K562 (cell line): Measurements from ENCODE around the gene CHCHD5. TPM values are rescaled to one million over a fixed set of nuclear protein-coding genes. Genes with fewer than 3 reads are reported as not detected.

Experiments
- ARID1B ChIP-seq: fragments of 450-650 bp; IDR thresholded peaks from 2 replicates; pipeline ENCODE4 v1.6.1; 2016; ENCODE audit warnings: antibody characterized with exemption, mild to moderate bottlenecking, inconsistent platforms
- CAMTA2 ChIP-seq: fragments of 250-450 bp; sonication (Bioruptor Pico); conservative IDR thresholded peaks from 2 replicates; pipeline ENCODE4 v1.5.1; 2022
- ESRRA ChIP-seq: fragments of 450-650 bp; IDR thresholded peaks from 2 replicates; pipeline ENCODE4 v1.6.1; 2014; ENCODE audit warnings: low read depth, mild to moderate bottlenecking, moderate library complexity, borderline replicate concordance
- FOXK2 ChIP-seq, 2 experiments: fragments of 450-650 bp; IDR thresholded peaks in 1 of 2; conservative IDR thresholded peaks in 1 of 2; 2 replicates each; pipeline ENCODE4 v1.6.1; 2016; ENCODE audit warnings: low read depth in 2 of 2, mild to moderate bottlenecking in 1 of 2
- L3MBTL2 ChIP-seq: fragments of 450-650 bp; IDR thresholded peaks from 2 replicates; pipeline ENCODE4 v1.6.1; 2016; ENCODE audit warnings: mild to moderate bottlenecking, moderate library complexity
- LEF1 ChIP-seq: fragments of 450-650 bp; IDR thresholded peaks from 2 replicates; pipeline ENCODE4 v1.6.1; 2016; ENCODE audit warnings: mild to moderate bottlenecking
- NEUROD1 ChIP-seq: fragments of 150-350 bp; IDR thresholded peaks from 2 replicates; pipeline ENCODE4 v1.6.1; 2014; ENCODE audit warnings: borderline replicate concordance, low read length, low read depth; ENCODE audit not compliant: partially characterized antibody
- SLC30A9 ChIP-seq: fragments of 250-450 bp; sonication (Bioruptor Pico); IDR thresholded peaks from 2 replicates; pipeline ENCODE4 v1.8.0; 2022; ENCODE audit warnings: mild to moderate bottlenecking, moderate library complexity
- ZBED1 ChIP-seq: IDR thresholded peaks from 2 replicates; pipeline ENCODE4 v1.6.1; 2014
- ZFX ChIP-seq: sonication (generic); formaldehyde crosslinking; IDR thresholded peaks from 2 replicates; pipeline ENCODE4 v1.8.0; 2022; ENCODE audit warnings: mild to moderate bottlenecking, missing genetic modification reagents, moderate library complexity
- ZNF263 ChIP-seq: sonication (generic); formaldehyde crosslinking; IDR thresholded peaks from 2 replicates; pipeline ENCODE4 v1.8.0; 2022; ENCODE audit warnings: mild to moderate bottlenecking, missing genetic modification reagents, borderline replicate concordance
- polyA plus RNA-seq, 8 experiments: library from polyadenylated mRNA; depleted of rRNA in 4 of 8; stranded (reverse) in 5 of 8; unstranded in 3 of 8; fragments of >200 nt; fragmentation: Nextera tagmentation in 2 of 8; fragmentation: Illumina TruSeq in 1 of 8; extraction: Ambion mirVana in 2 of 8; extraction: Trizol in 1 of 8; gene quantifications; 2 replicates each; pipeline versions ENCODE4 v1.2.1 to v1.2.3, GENCODE V29; 2011 to 2014; ENCODE audit warnings: inconsistent platforms in 1 of 8, missing spikeins in 1 of 8
- total RNA-seq, 7 experiments: library from RNA; depleted of rRNA in 6 of 7; stranded (reverse); fragments of >200 nt in 6 of 7; fragmentation: Illumina TruSeq in 2 of 7; extraction: Trizol in 2 of 7; gene quantifications; 2 replicates each; pipeline versions ENCODE4 v1.2.1 to v1.2.3, GENCODE V29; 2011 to 2021; ENCODE audit warnings: low replicate concordance in 1 of 7
- TF ChIP-seq, protein P1 (sequence below), 2 experiments: IDR thresholded peaks in 1 of 2; conservative IDR thresholded peaks in 1 of 2; 2 replicates each; pipeline ENCODE4 v1.6.1; 2016; ENCODE audit warnings: low read depth in 2 of 2, mild to moderate bottlenecking in 1 of 2, missing compliant biosample characterization in 1 of 2, missing genetic modification characterization in 1 of 2, moderate library complexity in 1 of 2
- TF ChIP-seq, protein P2 (sequence below), 2 experiments: IDR thresholded peaks; 2 replicates each; pipeline ENCODE4 v1.6.1; 2012; ENCODE audit warnings: improper control_type of control experiment in 2 of 2, low read depth in 2 of 2, low read length in 2 of 2, borderline replicate concordance in 1 of 2
- TF ChIP-seq, protein P3 (sequence below): fragments of 450-650 bp; formaldehyde crosslinking; IDR thresholded peaks from 2 replicates; pipeline ENCODE4 v1.4.0; 2020; ENCODE audit warnings: mild to moderate bottlenecking, moderate library complexity
- TF ChIP-seq, protein P4 (sequence below): fragments of 450-650 bp; formaldehyde crosslinking; IDR thresholded peaks from 2 replicates; pipeline ENCODE4 v1.4.0; 2022; ENCODE audit warnings: missing genetic modification characterization
- TF ChIP-seq, protein P5 (sequence below): sonication (generic); formaldehyde crosslinking; IDR thresholded peaks from 2 replicates; pipeline ENCODE4 v1.8.0; 2022; ENCODE audit warnings: mild to moderate bottlenecking, missing genetic modification reagents

CHCHD5 gene
- total and polyA plus RNA-seq, 9 of the 15 experiments (the other 6 are each of a cell fraction or from before 2014, with no cell fraction given): 7.4 to 79.3 (median 33.4) TPM

DNA sequence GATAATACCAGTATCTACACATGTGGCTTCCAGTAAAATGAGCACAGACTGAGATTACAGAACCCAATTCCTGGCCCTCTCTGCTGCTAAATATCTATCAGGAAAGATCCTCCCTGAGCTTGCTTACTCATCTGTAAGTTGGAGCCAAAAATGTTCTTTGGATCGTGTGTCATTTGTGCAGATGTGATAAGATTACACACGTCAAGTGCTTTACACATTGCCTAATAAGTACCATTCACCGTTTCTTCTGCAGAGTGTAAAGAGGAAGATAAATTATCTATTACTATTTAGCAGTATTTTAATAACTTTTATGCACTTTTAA, 38.1 kb downstream of the CHCHD5 start (continued):
- no peak for TF ChIP-seq LEF1
- TF ChIP-seq, protein P1, sequence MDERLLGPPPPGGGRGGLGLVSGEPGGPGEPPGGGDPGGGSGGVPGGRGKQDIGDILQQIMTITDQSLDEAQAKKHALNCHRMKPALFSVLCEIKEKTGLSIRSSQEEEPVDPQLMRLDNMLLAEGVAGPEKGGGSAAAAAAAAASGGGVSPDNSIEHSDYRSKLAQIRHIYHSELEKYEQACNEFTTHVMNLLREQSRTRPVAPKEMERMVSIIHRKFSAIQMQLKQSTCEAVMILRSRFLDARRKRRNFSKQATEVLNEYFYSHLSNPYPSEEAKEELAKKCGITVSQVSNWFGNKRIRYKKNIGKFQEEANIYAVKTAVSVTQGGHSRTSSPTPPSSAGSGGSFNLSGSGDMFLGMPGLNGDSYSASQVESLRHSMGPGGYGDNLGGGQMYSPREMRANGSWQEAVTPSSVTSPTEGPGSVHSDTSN (CRISPR knock-in tag; IDR thresholded peaks at IDR 0.05; ENCODE audit: low read depth): no peak
- TF ChIP-seq, protein P1 (tag; conservative IDR thresholded peaks at IDR 0.05; ENCODE audit: low read depth): peak; percentile 36; the same call in 1 of the 2 replicates
- TF ChIP-seq ZNF263 (CRISPR knock-in tag): no peak
- no peak for TF ChIP-seq ZFX (CRISPR knock-in tag)
- TF ChIP-seq, protein P2, sequence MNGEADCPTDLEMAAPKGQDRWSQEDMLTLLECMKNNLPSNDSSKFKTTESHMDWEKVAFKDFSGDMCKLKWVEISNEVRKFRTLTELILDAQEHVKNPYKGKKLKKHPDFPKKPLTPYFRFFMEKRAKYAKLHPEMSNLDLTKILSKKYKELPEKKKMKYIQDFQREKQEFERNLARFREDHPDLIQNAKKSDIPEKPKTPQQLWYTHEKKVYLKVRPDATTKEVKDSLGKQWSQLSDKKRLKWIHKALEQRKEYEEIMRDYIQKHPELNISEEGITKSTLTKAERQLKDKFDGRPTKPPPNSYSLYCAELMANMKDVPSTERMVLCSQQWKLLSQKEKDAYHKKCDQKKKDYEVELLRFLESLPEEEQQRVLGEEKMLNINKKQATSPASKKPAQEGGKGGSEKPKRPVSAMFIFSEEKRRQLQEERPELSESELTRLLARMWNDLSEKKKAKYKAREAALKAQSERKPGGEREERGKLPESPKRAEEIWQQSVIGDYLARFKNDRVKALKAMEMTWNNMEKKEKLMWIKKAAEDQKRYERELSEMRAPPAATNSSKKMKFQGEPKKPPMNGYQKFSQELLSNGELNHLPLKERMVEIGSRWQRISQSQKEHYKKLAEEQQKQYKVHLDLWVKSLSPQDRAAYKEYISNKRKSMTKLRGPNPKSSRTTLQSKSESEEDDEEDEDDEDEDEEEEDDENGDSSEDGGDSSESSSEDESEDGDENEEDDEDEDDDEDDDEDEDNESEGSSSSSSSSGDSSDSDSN (IDR thresholded peaks at IDR 0.05; ENCODE audit: borderline replicate concordance in 1 of 2, low read depth in 2 of 2, low read length in 2 of 2): no peak
- TF ChIP-seq ESRRA: no peak
- TF ChIP-seq, protein P3, sequence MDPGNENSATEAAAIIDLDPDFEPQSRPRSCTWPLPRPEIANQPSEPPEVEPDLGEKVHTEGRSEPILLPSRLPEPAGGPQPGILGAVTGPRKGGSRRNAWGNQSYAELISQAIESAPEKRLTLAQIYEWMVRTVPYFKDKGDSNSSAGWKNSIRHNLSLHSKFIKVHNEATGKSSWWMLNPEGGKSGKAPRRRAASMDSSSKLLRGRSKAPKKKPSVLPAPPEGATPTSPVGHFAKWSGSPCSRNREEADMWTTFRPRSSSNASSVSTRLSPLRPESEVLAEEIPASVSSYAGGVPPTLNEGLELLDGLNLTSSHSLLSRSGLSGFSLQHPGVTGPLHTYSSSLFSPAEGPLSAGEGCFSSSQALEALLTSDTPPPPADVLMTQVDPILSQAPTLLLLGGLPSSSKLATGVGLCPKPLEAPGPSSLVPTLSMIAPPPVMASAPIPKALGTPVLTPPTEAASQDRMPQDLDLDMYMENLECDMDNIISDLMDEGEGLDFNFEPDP (CRISPR knock-in tag): no peak
- TF ChIP-seq L3MBTL2: 0 out of 2 replicates have a peak, but pooled peaks have one; percentile 18
- peak; percentile 80 for TF ChIP-seq ARID1B
- TF ChIP-seq FOXK2 (conservative IDR thresholded peaks at IDR 0.05 in 1 of 2, IDR thresholded peaks at IDR 0.05 in 1 of 2; ENCODE audit: low read depth in 2 of 2): no peak
- no peak for TF ChIP-seq ZBED1
- TF ChIP-seq, protein P4, sequence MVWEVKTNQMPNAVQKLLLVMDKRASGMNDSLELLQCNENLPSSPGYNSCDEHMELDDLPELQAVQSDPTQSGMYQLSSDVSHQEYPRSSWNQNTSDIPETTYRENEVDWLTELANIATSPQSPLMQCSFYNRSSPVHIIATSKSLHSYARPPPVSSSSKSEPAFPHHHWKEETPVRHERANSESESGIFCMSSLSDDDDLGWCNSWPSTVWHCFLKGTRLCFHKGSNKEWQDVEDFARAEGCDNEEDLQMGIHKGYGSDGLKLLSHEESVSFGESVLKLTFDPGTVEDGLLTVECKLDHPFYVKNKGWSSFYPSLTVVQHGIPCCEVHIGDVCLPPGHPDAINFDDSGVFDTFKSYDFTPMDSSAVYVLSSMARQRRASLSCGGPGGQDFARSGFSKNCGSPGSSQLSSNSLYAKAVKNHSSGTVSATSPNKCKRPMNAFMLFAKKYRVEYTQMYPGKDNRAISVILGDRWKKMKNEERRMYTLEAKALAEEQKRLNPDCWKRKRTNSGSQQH: no peak
- TF ChIP-seq NEUROD1: no peak
- TF ChIP-seq SLC30A9: no peak
- TF ChIP-seq, protein P5, sequence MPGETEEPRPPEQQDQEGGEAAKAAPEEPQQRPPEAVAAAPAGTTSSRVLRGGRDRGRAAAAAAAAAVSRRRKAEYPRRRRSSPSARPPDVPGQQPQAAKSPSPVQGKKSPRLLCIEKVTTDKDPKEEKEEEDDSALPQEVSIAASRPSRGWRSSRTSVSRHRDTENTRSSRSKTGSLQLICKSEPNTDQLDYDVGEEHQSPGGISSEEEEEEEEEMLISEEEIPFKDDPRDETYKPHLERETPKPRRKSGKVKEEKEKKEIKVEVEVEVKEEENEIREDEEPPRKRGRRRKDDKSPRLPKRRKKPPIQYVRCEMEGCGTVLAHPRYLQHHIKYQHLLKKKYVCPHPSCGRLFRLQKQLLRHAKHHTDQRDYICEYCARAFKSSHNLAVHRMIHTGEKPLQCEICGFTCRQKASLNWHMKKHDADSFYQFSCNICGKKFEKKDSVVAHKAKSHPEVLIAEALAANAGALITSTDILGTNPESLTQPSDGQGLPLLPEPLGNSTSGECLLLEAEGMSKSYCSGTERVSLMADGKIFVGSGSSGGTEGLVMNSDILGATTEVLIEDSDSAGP (CRISPR knock-in tag): no peak
- no peak for TF ChIP-seq CAMTA2 (CRISPR knock-in tag)
